Loucy (cell line): ENCODE results near the gene ARHGEF26.
A peak's percentile ranks its signal among the peaks of the same experiment; 100 is the strongest.

ENCODE experiments used
- H2AFZ ChIP-seq: fragments of 200-600 bp; sonication (generic); 2 replicates; pipeline ENCODE4 v1.6.0; 2016; ENCODE audit warnings: antibody characterized with exemption, mild to moderate bottlenecking, low read length, moderate library complexity
- H3F3A ChIP-seq: fragments of 200-600 bp; 2 replicates; pipeline ENCODE4 v1.6.0; 2016; ENCODE audit warnings: antibody characterized with exemption, low read depth, mild to moderate bottlenecking
- H3K27me3 ChIP-seq: fragments of 200-600 bp; sonication (generic); 2 replicates; pipeline ENCODE4 v1.6.1; 2014; ENCODE audit warnings: low read length, mild to moderate bottlenecking; ENCODE audit not compliant: insufficient read depth, poor library complexity, severe bottlenecking
- H3K36me3 ChIP-seq: fragments of 200-600 bp; sonication (generic); 2 replicates; pipeline ENCODE4 v1.6.1; 2016; ENCODE audit warnings: low read length; ENCODE audit not compliant: insufficient read depth
- H3K4me1 ChIP-seq: fragments of 200-600 bp; sonication (generic); 2 replicates; pipeline ENCODE4 v1.5.1; 2014; ENCODE audit warnings: low read length, mild to moderate bottlenecking; ENCODE audit not compliant: insufficient read depth, poor library complexity, severe bottlenecking
- H3K4me2 ChIP-seq: fragments of 200-600 bp; sonication (generic); 2 replicates; pipeline ENCODE4 v1.6.0; 2014; ENCODE audit warnings: antibody characterized with exemption, low read length, low read depth, mild to moderate bottlenecking; ENCODE audit not compliant: poor library complexity, severe bottlenecking
- H3K4me3 ChIP-seq: fragments of 200-600 bp; sonication (generic); 2 replicates; pipeline ENCODE4 v1.5.1; 2014; ENCODE audit warnings: low read length, mild to moderate bottlenecking, mixed read lengths; ENCODE audit not compliant: poor library complexity, severe bottlenecking
- H3K79me2 ChIP-seq: fragments of 200-600 bp; sonication (generic); 2 replicates; pipeline ENCODE4 v1.6.1; 2014; ENCODE audit warnings: low read length; ENCODE audit not compliant: insufficient read depth
- H3K9ac ChIP-seq: fragments of 200-600 bp; sonication (generic); 2 replicates; pipeline ENCODE4 v1.6.0; 2014; ENCODE audit warnings: mild to moderate bottlenecking, low read depth, low read length, moderate library complexity; ENCODE audit not compliant: poor library complexity, severe bottlenecking
- H3K9me2 ChIP-seq: fragments of 200-600 bp; sonication (generic); replicated peaks from 2 replicates; pipeline ENCODE4 v1.6.1; 2016; ENCODE audit warnings: low read depth, low read length, mixed read lengths
- H3K9me3 ChIP-seq: fragments of 200-600 bp; sonication (generic); 2 replicates; pipeline ENCODE4 v1.6.1; 2014; ENCODE audit warnings: mild to moderate bottlenecking, antibody characterized with exemption, low read length, low read depth; ENCODE audit not compliant: insufficient read depth
- H4K20me1 ChIP-seq: fragments of 200-600 bp; sonication (generic); 2 replicates; pipeline ENCODE4 v1.6.0; 2014; ENCODE audit warnings: antibody characterized with exemption, low read length, mild to moderate bottlenecking; ENCODE audit not compliant: insufficient read depth, poor library complexity, severe bottlenecking
- EZH2phosphoT487 ChIP-seq: fragments of 200-600 bp; IDR thresholded peaks from 2 replicates; pipeline ENCODE4 v1.6.1; 2018; ENCODE audit warnings: antibody characterized with exemption, mild to moderate bottlenecking, moderate library complexity, borderline replicate concordance
- TF ChIP-seq, protein P1 (sequence below): fragments of 200-600 bp; sonication (generic); conservative IDR thresholded peaks from 2 replicates; pipeline ENCODE4 v1.5.1; 2014; ENCODE audit warnings: mild to moderate bottlenecking, antibody characterized with exemption, low read length

The ARHGEF26 gene

DNA sequence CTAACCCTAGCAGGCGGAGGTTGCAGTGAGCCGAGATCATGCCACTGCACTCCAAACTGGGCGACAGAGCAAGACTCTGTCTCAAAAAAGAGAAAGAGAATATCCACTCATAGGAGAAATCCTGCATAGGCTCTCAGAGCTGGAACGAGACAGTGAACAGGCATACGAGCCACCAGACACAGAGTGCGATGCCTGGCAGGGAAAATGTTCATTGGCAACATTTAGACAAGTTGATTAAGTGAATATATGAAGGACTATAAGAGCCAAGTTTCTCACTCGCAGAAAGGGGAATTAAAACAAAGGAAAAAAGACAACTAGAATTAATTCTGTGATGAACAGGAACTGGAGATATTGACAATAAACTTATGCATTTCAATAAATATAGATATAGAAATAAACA, 27.1 kb upstream of the ARHGEF26 start:
- H3K27me3 ChIP-seq = no peaks in the 10 kb centered on the region
- no peaks in the 10 kb centered on the region for H3F3A ChIP-seq
- no peak overlapping the region for H3K4me2 ChIP-seq
- no peaks in the 10 kb centered on the region for H3K9me2 ChIP-seq
- H3K4me3 ChIP-seq = no peak overlapping the region
- H3K9me3 ChIP-seq = no peaks in the 10 kb centered on the region
- H3K9ac ChIP-seq = no peak overlapping the region
- H3K36me3 ChIP-seq = no peaks in the 10 kb centered on the region
- no peak for TF ChIP-seq EZH2phosphoT487
- TF ChIP-seq, protein P1, sequence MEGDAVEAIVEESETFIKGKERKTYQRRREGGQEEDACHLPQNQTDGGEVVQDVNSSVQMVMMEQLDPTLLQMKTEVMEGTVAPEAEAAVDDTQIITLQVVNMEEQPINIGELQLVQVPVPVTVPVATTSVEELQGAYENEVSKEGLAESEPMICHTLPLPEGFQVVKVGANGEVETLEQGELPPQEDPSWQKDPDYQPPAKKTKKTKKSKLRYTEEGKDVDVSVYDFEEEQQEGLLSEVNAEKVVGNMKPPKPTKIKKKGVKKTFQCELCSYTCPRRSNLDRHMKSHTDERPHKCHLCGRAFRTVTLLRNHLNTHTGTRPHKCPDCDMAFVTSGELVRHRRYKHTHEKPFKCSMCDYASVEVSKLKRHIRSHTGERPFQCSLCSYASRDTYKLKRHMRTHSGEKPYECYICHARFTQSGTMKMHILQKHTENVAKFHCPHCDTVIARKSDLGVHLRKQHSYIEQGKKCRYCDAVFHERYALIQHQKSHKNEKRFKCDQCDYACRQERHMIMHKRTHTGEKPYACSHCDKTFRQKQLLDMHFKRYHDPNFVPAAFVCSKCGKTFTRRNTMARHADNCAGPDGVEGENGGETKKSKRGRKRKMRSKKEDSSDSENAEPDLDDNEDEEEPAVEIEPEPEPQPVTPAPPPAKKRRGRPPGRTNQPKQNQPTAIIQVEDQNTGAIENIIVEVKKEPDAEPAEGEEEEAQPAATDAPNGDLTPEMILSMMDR = no peak
- no peaks in the 10 kb centered on the region for H3K79me2 ChIP-seq
- no peaks in the 10 kb centered on the region for H3K4me1 ChIP-seq
- H4K20me1 ChIP-seq = no peaks in the 10 kb centered on the region
- no peak overlapping the region for H2AFZ ChIP-seq

GRCh38 chr3:154095832-154096421, 25.3 kb upstream of the ARHGEF26 start:
- Histone ChIP-seq H3K9me3 (no peaks in the 10 kb centered on the region), H3K27me3 (no peaks in the 10 kb centered on the region), H2AFZ (no peak overlapping the region), H3K9me2 (no peaks in the 10 kb centered on the region), H3K4me2 (no peak overlapping the region), H3K4me3 (no peak overlapping the region), H3K36me3 (no peaks in the 10 kb centered on the region), H3F3A (no peaks in the 10 kb centered on the region), H3K79me2 (no peaks in the 10 kb centered on the region), H3K4me1 (no peaks in the 10 kb centered on the region), H4K20me1 (no peaks in the 10 kb centered on the region), H3K9ac (no peak overlapping the region)
- no peak for TF ChIP-seq EZH2phosphoT487
- TF ChIP-seq, protein P1 = peak; percentile 73

GRCh38 chr3:154098376-154098775, 22.8 kb upstream of the ARHGEF26 start:
- H3K4me1 ChIP-seq = no peaks in the 10 kb centered on the region
- H3K79me2 ChIP-seq = no peaks in the 10 kb centered on the region
- no peak for TF ChIP-seq EZH2phosphoT487
- TF ChIP-seq, protein P1 = no peak
- no peak overlapping the region for H3K9ac ChIP-seq
- H3K4me3 ChIP-seq = no peak overlapping the region
- no peaks in the 10 kb centered on the region for H4K20me1 ChIP-seq
- no peaks in the 10 kb centered on the region for H3K36me3 ChIP-seq
- no peak overlapping the region for H2AFZ ChIP-seq
- H3F3A ChIP-seq = no peaks in the 10 kb centered on the region
- no peaks in the 10 kb centered on the region for H3K27me3 ChIP-seq
- H3K9me2 ChIP-seq = no peaks in the 10 kb centered on the region
- no peak overlapping the region for H3K4me2 ChIP-seq
- H3K9me3 ChIP-seq = no peaks in the 10 kb centered on the region
